Epithelial cell of proximal tubule (primary cell): ENCODE measurements around the gene AKT3. TPM values are rescaled to one million over a fixed set of nuclear protein-coding genes. Genes with fewer than 3 reads are reported as not detected.

ENCODE experiments used
- DNase-seq: peaks from one replicate; pipeline ENCODE4 v3.0.0-alpha.2; 2011; ENCODE audit warnings: low read depth
- H3K4me3 ChIP-seq: 2 replicates; pipeline ENCODE4 v1.5.1; 2011; ENCODE audit warnings: low read depth, mild to moderate bottlenecking, low read length
- CTCF ChIP-seq: conservative IDR thresholded peaks from 2 replicates; pipeline ENCODE4 v1.5.1; 2012; ENCODE audit warnings: low read depth, mild to moderate bottlenecking, low read length
- total RNA-seq: library from RNA; depleted of rRNA; stranded (reverse); fragments of >200 nt; gene quantifications from 2 replicates; pipeline ENCODE4 v1.2.3, GENCODE V29; 2015

The AKT3 gene
- total RNA-seq, 1 donor from 2014 or later = 12.2 TPM

GRCh38 chr1:243513726-243514491 lies 336.1 kb downstream of the AKT3 start:
- DNase-seq = no peak
- H3K4me3 ChIP-seq = no peak overlapping the region
- TF ChIP-seq CTCF = no peak

DNA sequence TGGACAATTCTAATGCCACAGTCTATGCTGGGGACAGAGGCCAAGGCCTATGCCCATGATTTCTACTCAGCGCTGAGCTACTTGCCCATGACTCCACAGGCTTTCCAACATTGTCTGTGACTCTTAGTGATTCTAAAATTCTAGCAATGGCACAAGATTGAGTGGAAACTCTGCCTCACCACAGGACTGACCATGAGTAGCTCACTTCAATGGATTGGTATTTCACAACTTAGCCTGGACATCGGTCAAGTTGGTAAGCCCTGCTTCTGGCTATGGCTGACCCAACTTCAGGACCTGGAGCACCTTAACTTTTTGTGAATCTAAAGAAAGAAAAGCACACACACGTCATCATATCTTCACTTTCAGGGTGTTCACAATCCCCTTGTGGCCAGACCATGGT lies 339.1 kb downstream of the AKT3 start:
- TF ChIP-seq CTCF = no peak
- DNase-seq = no peak

DNA sequence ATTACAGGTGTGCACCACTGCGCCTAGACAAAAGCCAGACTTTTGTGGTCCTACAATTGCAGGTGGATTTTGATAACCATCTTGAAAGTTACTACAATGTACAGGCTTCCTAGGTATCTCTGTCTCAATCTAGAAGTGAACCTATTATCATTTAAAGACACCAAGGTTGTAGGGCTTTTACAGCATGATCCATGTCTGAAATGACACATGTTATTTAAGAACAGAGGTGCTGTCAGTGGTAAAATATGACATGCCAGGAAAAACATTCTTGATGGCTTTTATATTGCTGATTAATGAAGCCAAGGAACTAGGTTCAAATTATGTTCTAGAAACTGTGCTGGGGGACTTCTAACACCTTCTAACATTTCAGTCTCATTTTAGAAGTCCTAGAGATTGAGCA lies 341.1 kb downstream of the AKT3 start:
- no peak for DNase-seq
- TF ChIP-seq CTCF = no peak

More for the DNA sequence above, 339.1 kb downstream of the AKT3 start:
- no peak overlapping the region for H3K4me3 ChIP-seq

DNA sequence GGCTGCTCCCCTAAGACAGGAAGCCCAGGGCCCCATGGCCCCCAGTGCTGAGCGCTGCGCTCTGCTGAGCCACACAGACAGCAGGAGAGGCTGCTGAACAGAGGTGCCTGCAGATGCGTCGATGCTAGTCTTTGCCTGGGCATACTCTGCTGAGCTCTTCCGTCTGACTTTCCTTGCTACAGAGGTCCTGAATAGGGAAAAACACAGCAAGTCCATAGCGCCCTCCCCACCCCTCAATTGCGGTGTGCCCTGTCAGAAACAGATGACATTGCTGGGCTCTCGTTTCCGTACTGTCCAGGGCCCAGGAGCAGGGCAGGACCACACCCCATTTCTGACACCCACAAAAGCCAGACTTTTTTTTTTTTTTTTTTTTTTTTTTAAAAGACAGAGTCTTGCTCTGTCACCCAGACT lies 341.7 kb downstream of the AKT3 start:
- no peak for DNase-seq
- no peak overlapping the region for H3K4me3 ChIP-seq
- no peak for TF ChIP-seq CTCF

More for the DNA sequence above, 341.1 kb downstream of the AKT3 start:
- no peak overlapping the region for H3K4me3 ChIP-seq

DNA sequence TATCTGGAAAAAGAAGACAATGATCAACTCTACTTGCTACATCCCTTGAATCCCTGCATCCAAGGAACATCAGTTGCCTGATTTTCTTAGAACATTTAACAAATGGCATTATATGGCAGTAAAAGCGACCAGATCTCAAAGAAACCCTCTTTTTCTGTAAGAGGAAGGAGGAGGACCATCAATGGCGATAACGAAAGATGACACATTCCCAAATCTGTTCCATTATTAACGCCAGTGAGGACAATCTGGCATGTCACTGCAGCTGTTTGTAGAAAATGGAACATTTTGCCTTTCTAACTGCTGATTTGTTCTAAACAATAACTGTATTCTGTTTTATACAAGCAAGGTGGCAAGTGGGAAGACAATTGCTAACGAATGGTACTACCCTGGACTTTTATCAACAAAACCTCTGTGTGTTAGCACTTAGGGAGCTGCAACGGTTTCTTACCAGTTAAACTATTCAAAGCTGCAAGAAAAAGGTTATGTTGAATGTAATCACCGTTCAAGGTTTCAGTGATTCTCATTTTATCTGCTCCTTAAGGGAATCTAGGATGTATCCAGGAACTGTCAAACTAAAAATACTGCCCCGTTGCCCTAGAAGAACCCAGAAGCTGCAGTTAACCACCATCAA lies 342.3 kb downstream of the AKT3 start:
- no peak for DNase-seq
- no peak for TF ChIP-seq CTCF

GRCh38 chr1:243507001-243507671 lies 342.9 kb downstream of the AKT3 start:
- TF ChIP-seq CTCF = no peak
- H3K4me3 ChIP-seq = no peak overlapping the region
- DNase-seq = no peak

More for the DNA sequence above, 342.3 kb downstream of the AKT3 start:
- no peak overlapping the region for H3K4me3 ChIP-seq
